Ovary (tissue), 3 donors: ENCODE results near the gene SPSB1.
"Not testable (repeated sequence)": the region's sequence is repeated elsewhere in the genome, so short reads cannot be mapped to it uniquely, and the experiment has no call there.

ENCODE experiments used
- CTCF ChIP-seq, 3 donors: fragments of 450-650 bp in 2 of 3; fragments of 200-600 bp in 1 of 3; IDR thresholded peaks; one replicate each; pipeline versions ENCODE4 v1.5.1 to v1.8.0; 2016 to 2022; ENCODE audit warnings: antibody characterized with exemption in 3 of 3, mild to moderate bottlenecking in 1 of 3
- POLR2A ChIP-seq: fragments of 450-650 bp; IDR thresholded peaks from one replicate; pipeline ENCODE4 v1.6.1; 2017; ENCODE audit warnings: antibody characterized with exemption, mild to moderate bottlenecking, moderate library complexity
- donor health status: DM: no; HTN: no; CAD: no.

- TF ChIP-seq CTCF (IDR thresholded peaks at IDR 0.05); POLR2A: not testable (repeated sequence)
Observed at GRCh38 chr1:9385392-9385791, 92.7 kb downstream of the SPSB1 start.
